Measurements from ENCODE around the gene FXYD5. TPM values are rescaled to one million over a fixed set of nuclear protein-coding genes. Genes with fewer than 3 reads are reported as not detected.

FXYD5 gene
- total RNA-seq, 1 experiment from 2014 or later: 123 TPM

- H3K4me2 ChIP-seq (ENCODE audit: low read length): no peak overlapping the region
These were observed 23.5 kb upstream of the FXYD5 start for GRCh38 chr19:35130761-35131720.

More at GRCh38 chr19:35130761-35131720, 23.5 kb upstream of the FXYD5 start:
- DNase-seq (ENCODE audit: low read depth, low spot score) (no peak), ATAC-seq (no peak)
- Histone ChIP-seq H3K9ac (ENCODE audit: low read length) (no peak overlapping the region), H3K4me1 (ENCODE audit: control insufficient read depth in 1 of 2, insufficient read depth in 2 of 2, low read length in 2 of 2) (no peaks in the 10 kb centered on the region; a peak in 1 of 4 replicates), H3K27me3 (ENCODE audit: insufficient read depth, low read length) (no peaks in the 10 kb centered on the region), H3K36me3 (ENCODE audit: control insufficient read depth in 1 of 2, insufficient read depth in 2 of 2, low read length in 2 of 2) (no peaks in the 10 kb centered on the region), H2AFZ (ENCODE audit: low read depth, low read length, poor library complexity, severe bottlenecking) (no peak overlapping the region), H3K9me3 (ENCODE audit: control insufficient read depth in 1 of 2, insufficient read depth in 1 of 2, low read depth in 1 of 2, low read length in 2 of 2) (no peaks in the 10 kb centered on the region), H4K20me1 (ENCODE audit: insufficient read depth) (no peaks in the 10 kb centered on the region), H3K27ac (ENCODE audit: low read depth, low read length) (no peak overlapping the region), H3K9me2 (ENCODE audit: insufficient read depth) (no peaks in the 10 kb centered on the region), H3K79me2 (ENCODE audit: insufficient read depth, low read length) (no peaks in the 10 kb centered on the region), H3K4me3 (replicated peaks in 1 of 2; ENCODE audit: low read depth in 1 of 2, low read length in 2 of 2) (no peak overlapping the region)
- no peak for TF ChIP-seq POLR2AphosphoS5 (IDR thresholded peaks at IDR 0.05; ENCODE audit: low read depth, low read length)
- TF ChIP-seq ZNF274 (IDR thresholded peaks at IDR 0.05; ENCODE audit: low read depth, low read length): no peak
- TF ChIP-seq SP1 (IDR thresholded peaks at IDR 0.05; ENCODE audit: low read depth): no peak
- no peak for TF ChIP-seq CTCF (IDR thresholded peaks at IDR 0.05 in 2 of 3, conservative IDR thresholded peaks at IDR 0.05 in 1 of 3; ENCODE audit: borderline replicate concordance in 1 of 3, insufficient read depth in 1 of 3, low read depth in 2 of 3, low read length in 2 of 3)
- no peak for TF ChIP-seq CBX3 (IDR thresholded peaks at IDR 0.05; ENCODE audit: low read depth)
- no peak for TF ChIP-seq EZH2phosphoT487 (IDR thresholded peaks at IDR 0.05; ENCODE audit: borderline replicate concordance)
- TF ChIP-seq MAX (IDR thresholded peaks at IDR 0.05): no peak
- TF ChIP-seq SRF (IDR thresholded peaks at IDR 0.05; ENCODE audit: low read depth): no peak
- TF ChIP-seq EGR1 (IDR thresholded peaks at IDR 0.05; ENCODE audit: low read depth): no peak
- ChIA-PET CTCF (interaction anchor here (0.8 to 1.6 kb wide), 3 partner anchors 10 to 64 kb away, joined by 3 to 5 read pairs (median 4); partner anchors contain the start of gene FXYD5), RAD21 (ENCODE audit: low non-redundant PET in 1 of 2, low total read pairs in 2 of 2, uncharacterized antibody in 2 of 2, unreplicated experiment in 2 of 2) (no interaction called here), POLR2A (interaction anchor here (1.5 kb wide), 1 partner anchor 10 kb away, joined by 4 read pairs; no protein-coding TSS in a partner anchor)
- no TSS peak for BruUV-seq (replicated peaks)
- intact Hi-C loops (cut with micrococcal nuclease): loop anchor here (10.0 kb wide), 1 partner anchor 156 kb away; no protein-coding TSS in a partner anchor
